ENCODE measurements around the gene OR4F6.

DNA sequence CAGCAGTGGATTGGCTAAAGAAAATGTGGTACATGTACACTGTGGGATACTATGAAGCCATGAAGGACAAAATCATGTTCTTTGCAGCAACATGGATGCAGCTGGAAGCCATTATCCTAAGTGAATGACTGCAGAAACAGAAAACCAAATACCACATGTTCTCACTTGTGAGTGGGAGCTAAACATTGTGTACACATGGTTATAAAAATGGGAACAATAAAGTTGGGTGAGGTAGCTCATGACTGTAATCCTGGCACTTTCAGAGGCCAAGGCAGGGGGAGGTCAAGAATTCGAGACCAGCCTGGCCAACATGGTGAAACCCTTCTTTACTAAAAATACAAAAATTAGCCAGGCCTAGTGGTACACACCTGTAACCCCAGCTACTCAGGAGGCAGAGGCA, 3.6 kb upstream of the OR4F6 start:
- TF ChIP-seq POLR2A (IDR thresholded peaks at IDR 0.05; ENCODE audit: low read length) (no peak), GATA1 (IDR thresholded peaks at IDR 0.05; ENCODE audit: low read depth, low read length) (no peak)
